Measurements from ENCODE around the gene CPPED1. TPM values are rescaled to one million over a fixed set of nuclear protein-coding genes. Genes with fewer than 3 reads are reported as not detected.

The CPPED1 gene
- 10 to 100 TPM; 14.8 to 38.4 TPM for total RNA-seq

- ATAC-seq (ENCODE audit: insufficient number of reproducible peaks, low FRiP score, low read depth), result peak; percentile 70
Measured at GRCh38 chr16:12803203-12804093, at the start of gene CPPED1. Gene CPPED1 (minus strand): TSS chr16:12803887. CDS start chr16:12803776, 111 bp downstream.

GRCh38 chr16:12850186-12850585, 46.5 kb upstream of the CPPED1 start:
- Histone ChIP-seq H3K9me3 (no peaks in the 10 kb centered on the region), H3K27ac (no peak overlapping the region), H3K4me3 (no peak overlapping the region), H3K36me3 (no peaks in the 10 kb centered on the region), H3K4me1 (ENCODE audit: control insufficient read depth in 1 of 2, low read depth in 2 of 2) (no peaks in the 10 kb centered on the region), H3K27me3 (replicated peaks; ENCODE audit: insufficient read depth) (no peaks in the 10 kb centered on the region)
- no peak for TF ChIP-seq CTCF (IDR thresholded peaks at IDR 0.05)
- no peak for DNase-seq (ENCODE audit: low spot score)
- ATAC-seq (ENCODE audit: insufficient number of reproducible peaks, low FRiP score, low read depth), result no peak

More at GRCh38 chr16:12803203-12804093, at the start of gene CPPED1:
- Histone ChIP-seq H3K27ac (peak within 1 kb of the TSS; percentile 76 to 85), H3K36me3 (no peaks in the 10 kb centered on the region), H3K4me1 (ENCODE audit: control insufficient read depth in 1 of 2, low read depth in 2 of 2) (peaks cover 19 to 43% of the 10 kb centered on the region in 2 donors), H3K4me3 (peak within 1 kb of the TSS; percentile 82), H3K9me3 (no peaks in the 10 kb centered on the region), H3K27me3 (replicated peaks; ENCODE audit: insufficient read depth) (no peaks in the 10 kb centered on the region)
- peak; percentile 64 for DNase-seq (ENCODE audit: low spot score)
- no peak for TF ChIP-seq CTCF (IDR thresholded peaks at IDR 0.05)

- no peaks in the 10 kb centered on the region for H3K36me3 ChIP-seq
- H3K4me1 ChIP-seq (ENCODE audit: control insufficient read depth in 1 of 2, low read depth in 2 of 2), result no peaks in the 10 kb centered on the region
- H3K27me3 ChIP-seq (replicated peaks; ENCODE audit: insufficient read depth), result no peaks in the 10 kb centered on the region
- no peak overlapping the region for H3K27ac ChIP-seq
- DNase-seq (ENCODE audit: low spot score) (no peak), ATAC-seq (ENCODE audit: insufficient number of reproducible peaks, low FRiP score, low read depth) (no peak)
- H3K9me3 ChIP-seq, result no peaks in the 10 kb centered on the region
- TF ChIP-seq CTCF (IDR thresholded peaks at IDR 0.05), result no peak
- H3K4me3 ChIP-seq, result no peak overlapping the region
Measured at GRCh38 chr16:12846592-12846991, 42.9 kb upstream of the CPPED1 start.

- no peak overlapping the region for H3K27ac ChIP-seq
- no peaks in the 10 kb centered on the region for H3K27me3 ChIP-seq (replicated peaks; ENCODE audit: insufficient read depth)
- H3K9me3 ChIP-seq, result no peaks in the 10 kb centered on the region
- DNase-seq (ENCODE audit: low spot score) (no peak), ATAC-seq (ENCODE audit: insufficient number of reproducible peaks, low FRiP score, low read depth) (no peak)
- H3K4me3 ChIP-seq, result no peak overlapping the region
- no peak for TF ChIP-seq CTCF (IDR thresholded peaks at IDR 0.05)
- H3K4me1 ChIP-seq (ENCODE audit: control insufficient read depth in 1 of 2, low read depth in 2 of 2), result no peaks in the 10 kb centered on the region
- no peaks in the 10 kb centered on the region for H3K36me3 ChIP-seq
Measured at GRCh38 chr16:12845282-12845681, 41.6 kb upstream of the CPPED1 start.

GRCh38 chr16:12837756-12838155, 34.1 kb upstream of the CPPED1 start:
- no peak for DNase-seq (ENCODE audit: low spot score)
- no peak for ATAC-seq (ENCODE audit: insufficient number of reproducible peaks, low FRiP score, low read depth)
- H3K9me3 ChIP-seq, result no peaks in the 10 kb centered on the region

More at GRCh38 chr16:12837756-12838155, 34.1 kb upstream of the CPPED1 start:
- Histone ChIP-seq H3K4me3 (no peak overlapping the region), H3K27ac (no peak overlapping the region), H3K27me3 (replicated peaks; ENCODE audit: insufficient read depth) (no peaks in the 10 kb centered on the region), H3K36me3 (no peaks in the 10 kb centered on the region), H3K4me1 (ENCODE audit: control insufficient read depth in 1 of 2, low read depth in 2 of 2) (no peaks in the 10 kb centered on the region)
- TF ChIP-seq CTCF (IDR thresholded peaks at IDR 0.05), result no peak
